Non-pigmented ciliary epithelial cell (primary cell): ENCODE results near the gene TBL1X.

ENCODE experiments used
- DNase-seq: peaks from one replicate; pipeline ENCODE4 v3.0.0-alpha.2; 2010; ENCODE audit warnings: low read depth

TBL1X gene

GRCh38 chrX:9668537-9668936, 203.7 kb downstream of the TBL1X start:
- DNase-seq, result no peak

- DNase-seq, result no peak
Observed at GRCh38 chrX:9670136-9670814, 205.4 kb downstream of the TBL1X start.

GRCh38 chrX:9671998-9672397, 207.1 kb downstream of the TBL1X start:
- no peak for DNase-seq

GRCh38 chrX:9676306-9676705, 211.4 kb downstream of the TBL1X start:
- no peak for DNase-seq

- DNase-seq, result no peak
Observed at GRCh38 chrX:9676738-9677097, 211.9 kb downstream of the TBL1X start.

GRCh38 chrX:9677098-9677739, 212.4 kb downstream of the TBL1X start:
- DNase-seq, result no peak

GRCh38 chrX:9678215-9678965, 213.5 kb downstream of the TBL1X start:
- no peak for DNase-seq

- DNase-seq, result no peak
Observed at GRCh38 chrX:9681011-9681410, 216.2 kb downstream of the TBL1X start.

- no peak for DNase-seq
Observed at GRCh38 chrX:9681422-9681821, 216.6 kb downstream of the TBL1X start.

GRCh38 chrX:9682456-9682855, 217.6 kb downstream of the TBL1X start:
- DNase-seq, result no peak

- no peak for DNase-seq
Observed at GRCh38 chrX:9682861-9683260, 218.0 kb downstream of the TBL1X start.

- no peak for DNase-seq
Observed at GRCh38 chrX:9683350-9683749, 218.5 kb downstream of the TBL1X start.

- no peak for DNase-seq
Observed at GRCh38 chrX:9687899-9688298, 223.0 kb downstream of the TBL1X start.

- DNase-seq, result no peak
Observed at GRCh38 chrX:9688833-9689232, 224.0 kb downstream of the TBL1X start.

GRCh38 chrX:9690046-9690445, 225.2 kb downstream of the TBL1X start:
- no peak for DNase-seq

GRCh38 chrX:9693307-9694001, 228.6 kb downstream of the TBL1X start:
- no peak for DNase-seq

- no peak for DNase-seq
Observed at GRCh38 chrX:9698576-9698975, 233.7 kb downstream of the TBL1X start.

GRCh38 chrX:9700555-9700954, 235.7 kb downstream of the TBL1X start:
- DNase-seq, result no peak

- no peak for DNase-seq
Observed at GRCh38 chrX:9701790-9702189, 236.9 kb downstream of the TBL1X start.

- no peak for DNase-seq
Observed at GRCh38 chrX:9703406-9703805, 238.5 kb downstream of the TBL1X start.

- DNase-seq, result no peak
Observed at GRCh38 chrX:9704876-9705465, 240.1 kb downstream of the TBL1X start.

GRCh38 chrX:9706421-9706820, 241.6 kb downstream of the TBL1X start:
- DNase-seq, result no peak
